HepG2 (cell line): Measurements from ENCODE around the gene CHKA. TPM values are rescaled to one million over a fixed set of nuclear protein-coding genes. Genes with fewer than 3 reads are reported as not detected.
A peak's percentile ranks its signal among the peaks of the same experiment; 100 is the strongest.

ENCODE experiments used
- ARID4A ChIP-seq: sonication (generic); formaldehyde crosslinking; IDR thresholded peaks from 2 replicates; pipeline ENCODE4 v1.5.0; 2020; ENCODE audit warnings: mild to moderate bottlenecking, missing genetic modification reagents, borderline replicate concordance
- FOXK1 ChIP-seq: sonication (generic); formaldehyde crosslinking; IDR thresholded peaks from 2 replicates; pipeline ENCODE4 v1.4.0; 2020; ENCODE audit warnings: low read depth, missing genetic modification reagents, borderline replicate concordance
- IKZF5 ChIP-seq: IDR thresholded peaks from 2 replicates; pipeline ENCODE4 v1.6.1; 2018; ENCODE audit warnings: missing genetic modification reagents, mild to moderate bottlenecking, missing compliant biosample characterization
- IRF2 ChIP-seq: IDR thresholded peaks from 2 replicates; pipeline ENCODE4 v1.6.1; 2018; ENCODE audit warnings: missing genetic modification reagents, missing compliant biosample characterization
- PRDM4 ChIP-seq: sonication (generic); formaldehyde crosslinking; IDR thresholded peaks from 2 replicates; pipeline ENCODE4 v1.9.0; 2021; ENCODE audit warnings: missing genetic modification reagents, borderline replicate concordance
- SP5 ChIP-seq: IDR thresholded peaks from 2 replicates; pipeline ENCODE4 v1.6.1; 2016; ENCODE audit warnings: low read depth, borderline replicate concordance
- ZBTB34 ChIP-seq: sonication (generic); formaldehyde crosslinking; IDR thresholded peaks from 2 replicates; pipeline ENCODE4 v1.8.0; 2022; ENCODE audit warnings: mild to moderate bottlenecking, missing genetic modification reagents
- ZNF407 ChIP-seq: sonication (generic); formaldehyde crosslinking; IDR thresholded peaks from one replicate; pipeline ENCODE4 v1.5.1; 2020; ENCODE audit warnings: mild to moderate bottlenecking, missing genetic modification reagents; ENCODE audit errors: not compliant biosample characterization
- ZNF552 ChIP-seq: sonication (generic); formaldehyde crosslinking; IDR thresholded peaks from 2 replicates; pipeline ENCODE4 v1.9.0; 2022; ENCODE audit warnings: missing genetic modification reagents, mild to moderate bottlenecking, borderline replicate concordance
- polyA plus RNA-seq, 8 experiments: library from polyadenylated mRNA; depleted of rRNA in 3 of 8; stranded (reverse) in 7 of 8; unstranded in 1 of 8; fragments of >200 nt; fragmentation: Illumina TruSeq in 4 of 8; extraction: Trizol in 4 of 8; gene quantifications; 2 replicates each; pipeline versions ENCODE4 v1.2.1 to v1.2.3, GENCODE V29; 2011 to 2016; ENCODE audit warnings: low read depth in 4 of 8, missing spikeins in 1 of 8, mixed read lengths in 1 of 8; ENCODE audit not compliant: insufficient read depth in 1 of 8
- total RNA-seq, 5 experiments: library from RNA; depleted of rRNA; stranded (reverse); fragments of >200 nt; fragmentation: Illumina TruSeq; extraction: Trizol; gene quantifications; 2 replicates each; pipeline ENCODE4 v1.2.3, GENCODE V29; 2016; ENCODE audit warnings: low read depth in 1 of 5

CHKA gene
- total and polyA plus RNA-seq, 2 of the 13 experiments (the other 11 are each of a cell fraction or from before 2014, with no cell fraction given) = 71.6 to 92.7 TPM

GRCh38 chr11:68003846-68004550, 117.2 kb downstream of the CHKA start, which contains the start of gene UNC93B1 (continued):
- TF ChIP-seq ZBTB34 (CRISPR knock-in tag) (no peak), SP5 (peak; percentile 84), ZNF552 (no peak), ARID4A (CRISPR knock-in tag) (peak; percentile 54; the same call in 1 of the 2 replicates), IRF2 (CRISPR knock-in tag) (peak; percentile 40; the same call in 1 of the 2 replicates), IKZF5 (CRISPR knock-in tag) (peak; percentile 54; the same call in 1 of the 2 replicates), FOXK1 (CRISPR knock-in tag) (peak; percentile 18; the same call in 1 of the 2 replicates), PRDM4 (CRISPR knock-in tag) (no peak), ZNF407 (CRISPR knock-in tag) (no peak)
